ENCODE results near the gene IGSF23.
"Not testable (repeated sequence)": the region's sequence is repeated elsewhere in the genome, so short reads cannot be mapped to it uniquely, and the experiment has no call there.

IGSF23 gene

GRCh38 chr19:44666852-44667556 lies 53.6 kb downstream of the IGSF23 start:
- DNase-seq (ENCODE audit: low read depth), result no peak

- DNase-seq (ENCODE audit: low read depth), result no peak
Observed at GRCh38 chr19:44668985-44669764, 55.8 kb downstream of the IGSF23 start.

- not testable (repeated sequence) for DNase-seq (ENCODE audit: low read depth)
Observed at GRCh38 chr19:44670027-44670426, 56.7 kb downstream of the IGSF23 start.

- no peak for DNase-seq (ENCODE audit: low read depth)
Observed at GRCh38 chr19:44671400-44671799, 58.0 kb downstream of the IGSF23 start, which contains the start of gene CEACAM19. Gene CEACAM19, plus strand, starts transcription at chr19:44671482. Its CDS starts 450 bp downstream, at chr19:44671932.

GRCh38 chr19:44672226-44672625 lies 58.9 kb downstream of the IGSF23 start:
- no peak for DNase-seq (ENCODE audit: low read depth)

- DNase-seq (ENCODE audit: low read depth), result no peak
Observed at GRCh38 chr19:44673510-44673909, 60.1 kb downstream of the IGSF23 start.

- DNase-seq (ENCODE audit: low read depth), result no peak
Observed at GRCh38 chr19:44675521-44675920, 62.2 kb downstream of the IGSF23 start.

GRCh38 chr19:44677019-44677811 lies 63.9 kb downstream of the IGSF23 start:
- no peak for DNase-seq (ENCODE audit: low read depth)

- no peak for DNase-seq (ENCODE audit: low read depth)
Observed at GRCh38 chr19:44680536-44680935, 67.2 kb downstream of the IGSF23 start.

- DNase-seq (ENCODE audit: low read depth), result no peak
Observed at GRCh38 chr19:44681992-44682790, 68.8 kb downstream of the IGSF23 start.

GRCh38 chr19:44682807-44683206 lies 69.4 kb downstream of the IGSF23 start:
- DNase-seq (ENCODE audit: low read depth), result no peak

GRCh38 chr19:44683434-44684210 lies 70.3 kb downstream of the IGSF23 start:
- no peak for DNase-seq (ENCODE audit: low read depth)

GRCh38 chr19:44684396-44684795 lies 71.0 kb downstream of the IGSF23 start:
- DNase-seq (ENCODE audit: low read depth), result not testable (repeated sequence)

- DNase-seq (ENCODE audit: low read depth), result no peak
Observed at GRCh38 chr19:44684892-44685863, 71.8 kb downstream of the IGSF23 start.

GRCh38 chr19:44685877-44686276 lies 72.5 kb downstream of the IGSF23 start:
- no peak for DNase-seq (ENCODE audit: low read depth)

All from stimulated activated CD8-positive, alpha-beta memory T cell treated with anti-CD3 and anti-CD28 coated beads, Interleukin-7, amount 100 ng/mL, for 24 hours (primary cell).